GM23338 (cell line): ENCODE measurements around the gene ZNF678. TPM values are rescaled to one million over a fixed set of nuclear protein-coding genes. Genes with fewer than 3 reads are reported as not detected.

Source experiments
- ATAC-seq: fragments of 200-7000 bp; cut with Tn5 transposase; 3 replicates; pipeline ENCODE4 v1.9.1; 2020
- DNase-seq: peaks from one replicate; pipeline ENCODE4 v3.0.0-alpha.2; 2015; ENCODE audit warnings: low spot score
- H2AFZ ChIP-seq: fragments of 200-600 bp; sonication (generic); 2 replicates; pipeline ENCODE4 v1.8.0; 2016; ENCODE audit warnings: antibody characterized with exemption, mild to moderate bottlenecking, moderate library complexity
- H3F3A ChIP-seq: fragments of 200-600 bp; sonication (generic); replicated peaks from 2 replicates; pipeline ENCODE4 v1.8.0; 2017; ENCODE audit warnings: antibody characterized with exemption, mixed run types, low read depth
- H3K27ac ChIP-seq: fragments of 200-600 bp; sonication (generic); 2 replicates; pipeline ENCODE4 v1.6.1; 2016; ENCODE audit warnings: low read depth
- H3K27me3 ChIP-seq: fragments of 200-600 bp; sonication (generic); 2 replicates; pipeline ENCODE4 v1.8.0; 2016; ENCODE audit warnings: mild to moderate bottlenecking, mixed run types, moderate library complexity; ENCODE audit not compliant: insufficient read depth
- H3K36me3 ChIP-seq: fragments of 200-600 bp; sonication (generic); 2 replicates; pipeline ENCODE4 v1.8.0; 2016; ENCODE audit warnings: mild to moderate bottlenecking; ENCODE audit not compliant: insufficient read depth
- H3K4me1 ChIP-seq: fragments of 200-600 bp; sonication (generic); 2 replicates; pipeline ENCODE4 v1.8.0; 2016; ENCODE audit warnings: mild to moderate bottlenecking, moderate library complexity; ENCODE audit not compliant: insufficient read depth
- H3K4me2 ChIP-seq: fragments of 200-600 bp; sonication (generic); 2 replicates; pipeline ENCODE4 v1.7.1; 2017; ENCODE audit warnings: mixed run types
- H3K4me3 ChIP-seq: fragments of 200-600 bp; sonication (generic); 2 replicates; pipeline ENCODE4 v1.6.1; 2016; ENCODE audit warnings: mixed run types
- H3K79me2 ChIP-seq: fragments of 200-600 bp; sonication (generic); replicated peaks from 2 replicates; pipeline ENCODE4 v1.8.0; 2017; ENCODE audit warnings: mild to moderate bottlenecking; ENCODE audit not compliant: insufficient read depth
- H3K9me2 ChIP-seq: fragments of 200-600 bp; sonication (generic); 2 replicates; pipeline ENCODE4 v1.8.0; 2017; ENCODE audit not compliant: insufficient read depth
- H4K20me1 ChIP-seq: fragments of 200-600 bp; sonication (generic); replicated peaks from 2 replicates; pipeline ENCODE4 v1.8.0; 2017; ENCODE audit warnings: mild to moderate bottlenecking; ENCODE audit not compliant: insufficient read depth
- H3K27ac Mint-ChIP-seq: 2 replicates; pipeline ENCODE4 v1.8.0; 2020; ENCODE audit warnings: inconsistent platforms, mild to moderate bottlenecking, moderate library complexity, mixed read lengths
- H3K27me3 Mint-ChIP-seq: 3 replicates; pipeline ENCODE4 v1.8.0; 2022; ENCODE audit warnings: low read depth, mild to moderate bottlenecking, moderate library complexity, mixed read lengths, inconsistent platforms; ENCODE audit not compliant: insufficient read depth, poor library complexity
- H3K36me3 Mint-ChIP-seq: 3 replicates; pipeline ENCODE4 v1.8.0; 2021; ENCODE audit warnings: low read depth, mild to moderate bottlenecking, inconsistent platforms, moderate library complexity, mixed read lengths
- H3K4me1 Mint-ChIP-seq: 3 replicates; pipeline ENCODE4 v1.8.0; 2020; ENCODE audit warnings: mild to moderate bottlenecking, inconsistent platforms, mixed read lengths
- H3K4me3 Mint-ChIP-seq: 3 replicates; pipeline ENCODE4 v1.8.0; 2021; ENCODE audit warnings: moderate library complexity, mild to moderate bottlenecking, inconsistent platforms, mixed read lengths
- H3K9me3 Mint-ChIP-seq: 3 replicates; pipeline ENCODE4 v1.8.0; 2020; ENCODE audit warnings: moderate library complexity, mild to moderate bottlenecking, inconsistent platforms, mixed read lengths
- CREB1 ChIP-seq: fragments of 250-450 bp; sonication (Bioruptor Pico); IDR thresholded peaks from 2 replicates; pipeline ENCODE4 v1.5.0; 2020; ENCODE audit warnings: low read depth, mild to moderate bottlenecking, moderate library complexity
- ETS1 ChIP-seq: IDR thresholded peaks from 2 replicates; pipeline ENCODE4 v1.6.1; 2016; ENCODE audit warnings: antibody characterized with exemption
- EZH2 ChIP-seq: fragments of 200-600 bp; sonication (generic); IDR thresholded peaks from one replicate; pipeline ENCODE4 v1.8.0; 2017; ENCODE audit warnings: antibody characterized with exemption, mild to moderate bottlenecking, low read depth; ENCODE audit not compliant: unreplicated experiment
- EZH2phosphoT487 ChIP-seq: fragments of 200-600 bp; sonication (generic); IDR thresholded peaks from one replicate; pipeline ENCODE4 v1.8.1; 2018; ENCODE audit warnings: antibody characterized with exemption; ENCODE audit not compliant: unreplicated experiment
- JUNB ChIP-seq: IDR thresholded peaks from one replicate; pipeline ENCODE4 v1.6.1; 2016; ENCODE audit warnings: antibody characterized with exemption; ENCODE audit not compliant: unreplicated experiment
- NANOG ChIP-seq: IDR thresholded peaks from 2 replicates; pipeline ENCODE4 v1.6.1; 2016; ENCODE audit warnings: antibody characterized with exemption, borderline replicate concordance
- POLR2AphosphoS5 ChIP-seq: IDR thresholded peaks from 2 replicates; pipeline ENCODE4 v1.6.1; 2016; ENCODE audit warnings: antibody characterized with exemption, low read depth
- STAT1 ChIP-seq: IDR thresholded peaks from one replicate; pipeline ENCODE4 v1.6.1; 2016; ENCODE audit warnings: antibody characterized with exemption; ENCODE audit not compliant: unreplicated experiment
- ZNF114 ChIP-seq: fragments of 250-450 bp; sonication (Bioruptor Pico); IDR thresholded peaks from 2 replicates; pipeline ENCODE4 v1.5.0; 2020; ENCODE audit warnings: mild to moderate bottlenecking, moderate library complexity
- ZNF331 ChIP-seq: fragments of 250-450 bp; sonication (Bioruptor Pico); IDR thresholded peaks from 2 replicates; pipeline ENCODE4 v1.5.0; 2020; ENCODE audit warnings: low read depth, mild to moderate bottlenecking, moderate library complexity
- ZNF462 ChIP-seq: fragments of 250-450 bp; sonication (Bioruptor Pico); IDR thresholded peaks from 2 replicates; pipeline ENCODE4 v1.5.0; 2020; ENCODE audit warnings: mild to moderate bottlenecking, moderate library complexity
- polyA plus RNA-seq: library from polyadenylated mRNA; unstranded; fragments of >200 nt; fragmentation: Nextera tagmentation; extraction: Ambion mirVana; gene quantifications from 2 replicates; pipeline ENCODE4 v1.2.1, GENCODE V29; 2016
- total RNA-seq: library from RNA; depleted of rRNA; stranded (reverse); fragments of >200 nt; shearing (Covaris generic); gene quantifications from 2 replicates; pipeline ENCODE4 v1.2.3, GENCODE V29; 2014
- TF ChIP-seq, protein P1 (sequence below), 2 experiments: fragments of 200-600 bp in 1 of 2; sonication (generic) in 1 of 2; conservative IDR thresholded peaks; 2 replicates each; pipeline versions ENCODE4 v1.5.1 to v1.6.1; 2016 to 2017; ENCODE audit warnings: antibody characterized with exemption in 2 of 2, low read depth in 2 of 2, mild to moderate bottlenecking in 2 of 2, moderate library complexity in 1 of 2
- TF ChIP-seq, protein P2 (sequence below): IDR thresholded peaks from one replicate; pipeline ENCODE4 v1.6.1; 2018; ENCODE audit warnings: antibody characterized with exemption; ENCODE audit not compliant: unreplicated experiment

The ZNF678 gene
- total and polyA plus RNA-seq, 2 experiments from 2014 or later: 8.6 to 60.0 TPM

DNA sequence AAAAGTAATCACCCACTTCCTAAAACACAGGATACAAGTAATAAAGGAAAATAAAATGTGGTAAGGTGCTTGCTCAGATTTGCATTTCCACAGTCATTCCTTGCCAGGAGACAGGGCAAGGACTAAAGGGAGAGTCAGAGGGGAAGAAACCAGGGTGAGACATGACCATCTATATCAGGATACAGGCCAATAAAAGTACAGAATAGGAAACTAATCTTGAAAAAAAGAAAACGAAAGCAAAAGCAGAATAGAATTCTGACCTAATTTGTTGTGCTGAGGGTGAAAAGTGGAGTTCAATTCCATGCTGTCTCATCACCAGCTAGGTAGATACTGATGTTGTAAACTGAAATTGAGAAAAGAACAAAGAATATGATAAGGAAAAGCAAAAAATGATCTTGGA lies 144.5 kb downstream of the ZNF678 start (continued):
- TF ChIP-seq ZNF114: no peak
- TF ChIP-seq ZNF331 (CRISPR knock-in tag): no peak
- TF ChIP-seq STAT1: no peak

- no peak overlapping the region for H2AFZ ChIP-seq
- peaks cover 70% of the 10 kb centered on the region for H3K9me3 Mint-ChIP-seq
These were observed 146.1 kb downstream of the ZNF678 start for GRCh38 chr1:227709451-227709850.

More at GRCh38 chr1:227709451-227709850, 146.1 kb downstream of the ZNF678 start:
- Histone ChIP-seq H3K27ac (no peak overlapping the region), H3K4me2 (no peak overlapping the region), H3K9me2 (no peaks in the 10 kb centered on the region), H3F3A (no peaks in the 10 kb centered on the region), H3K79me2 (no peaks in the 10 kb centered on the region), H3K4me1 (no peaks in the 10 kb centered on the region), H3K4me3 (no peak overlapping the region), H3K36me3 (0 out of 2 replicates have a peak, but pooled peaks cover 5% of the 10 kb centered on the region), H4K20me1 (no peaks in the 10 kb centered on the region), H3K27me3 (no peaks in the 10 kb centered on the region)
- TF ChIP-seq EZH2phosphoT487: no peak
- no peak for TF ChIP-seq STAT1
- TF ChIP-seq, protein P1, sequence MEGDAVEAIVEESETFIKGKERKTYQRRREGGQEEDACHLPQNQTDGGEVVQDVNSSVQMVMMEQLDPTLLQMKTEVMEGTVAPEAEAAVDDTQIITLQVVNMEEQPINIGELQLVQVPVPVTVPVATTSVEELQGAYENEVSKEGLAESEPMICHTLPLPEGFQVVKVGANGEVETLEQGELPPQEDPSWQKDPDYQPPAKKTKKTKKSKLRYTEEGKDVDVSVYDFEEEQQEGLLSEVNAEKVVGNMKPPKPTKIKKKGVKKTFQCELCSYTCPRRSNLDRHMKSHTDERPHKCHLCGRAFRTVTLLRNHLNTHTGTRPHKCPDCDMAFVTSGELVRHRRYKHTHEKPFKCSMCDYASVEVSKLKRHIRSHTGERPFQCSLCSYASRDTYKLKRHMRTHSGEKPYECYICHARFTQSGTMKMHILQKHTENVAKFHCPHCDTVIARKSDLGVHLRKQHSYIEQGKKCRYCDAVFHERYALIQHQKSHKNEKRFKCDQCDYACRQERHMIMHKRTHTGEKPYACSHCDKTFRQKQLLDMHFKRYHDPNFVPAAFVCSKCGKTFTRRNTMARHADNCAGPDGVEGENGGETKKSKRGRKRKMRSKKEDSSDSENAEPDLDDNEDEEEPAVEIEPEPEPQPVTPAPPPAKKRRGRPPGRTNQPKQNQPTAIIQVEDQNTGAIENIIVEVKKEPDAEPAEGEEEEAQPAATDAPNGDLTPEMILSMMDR (conservative IDR thresholded peaks at IDR 0.05; ENCODE audit: low read depth in 2 of 2): no peak
- TF ChIP-seq ETS1: no peak
- TF ChIP-seq ZNF114: no peak
- TF ChIP-seq, protein P2, sequence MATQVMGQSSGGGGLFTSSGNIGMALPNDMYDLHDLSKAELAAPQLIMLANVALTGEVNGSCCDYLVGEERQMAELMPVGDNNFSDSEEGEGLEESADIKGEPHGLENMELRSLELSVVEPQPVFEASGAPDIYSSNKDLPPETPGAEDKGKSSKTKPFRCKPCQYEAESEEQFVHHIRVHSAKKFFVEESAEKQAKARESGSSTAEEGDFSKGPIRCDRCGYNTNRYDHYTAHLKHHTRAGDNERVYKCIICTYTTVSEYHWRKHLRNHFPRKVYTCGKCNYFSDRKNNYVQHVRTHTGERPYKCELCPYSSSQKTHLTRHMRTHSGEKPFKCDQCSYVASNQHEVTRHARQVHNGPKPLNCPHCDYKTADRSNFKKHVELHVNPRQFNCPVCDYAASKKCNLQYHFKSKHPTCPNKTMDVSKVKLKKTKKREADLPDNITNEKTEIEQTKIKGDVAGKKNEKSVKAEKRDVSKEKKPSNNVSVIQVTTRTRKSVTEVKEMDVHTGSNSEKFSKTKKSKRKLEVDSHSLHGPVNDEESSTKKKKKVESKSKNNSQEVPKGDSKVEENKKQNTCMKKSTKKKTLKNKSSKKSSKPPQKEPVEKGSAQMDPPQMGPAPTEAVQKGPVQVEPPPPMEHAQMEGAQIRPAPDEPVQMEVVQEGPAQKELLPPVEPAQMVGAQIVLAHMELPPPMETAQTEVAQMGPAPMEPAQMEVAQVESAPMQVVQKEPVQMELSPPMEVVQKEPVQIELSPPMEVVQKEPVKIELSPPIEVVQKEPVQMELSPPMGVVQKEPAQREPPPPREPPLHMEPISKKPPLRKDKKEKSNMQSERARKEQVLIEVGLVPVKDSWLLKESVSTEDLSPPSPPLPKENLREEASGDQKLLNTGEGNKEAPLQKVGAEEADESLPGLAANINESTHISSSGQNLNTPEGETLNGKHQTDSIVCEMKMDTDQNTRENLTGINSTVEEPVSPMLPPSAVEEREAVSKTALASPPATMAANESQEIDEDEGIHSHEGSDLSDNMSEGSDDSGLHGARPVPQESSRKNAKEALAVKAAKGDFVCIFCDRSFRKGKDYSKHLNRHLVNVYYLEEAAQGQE: no peak
- TF ChIP-seq ZNF462: no peak
- no peak for TF ChIP-seq CREB1
- no peak for TF ChIP-seq NANOG
- no peak for TF ChIP-seq POLR2AphosphoS5
- no peak for TF ChIP-seq EZH2
- TF ChIP-seq JUNB: no peak
- no peak for TF ChIP-seq ZNF331 (CRISPR knock-in tag)
- H3K4me1 Mint-ChIP-seq: no peaks in the 10 kb centered on the region
- no peak overlapping the region for H3K4me3 Mint-ChIP-seq
- DNase-seq (no peak), ATAC-seq (no peak)
- H3K36me3 Mint-ChIP-seq: peaks cover 15% of the 10 kb centered on the region
- no peak overlapping the region for H3K27ac Mint-ChIP-seq
- peaks cover 5% of the 10 kb centered on the region for H3K27me3 Mint-ChIP-seq
